ENCODE results near the gene IKBKE.

IKBKE gene

GRCh38 chr1:206512851-206513180 is 42.5 kb downstream of the IKBKE start:
- no peaks in the 10 kb centered on the region for H4K20me1 ChIP-seq (ENCODE audit: insufficient read depth, low read length)
- peaks cover 14% of the 10 kb centered on the region for H3K27me3 ChIP-seq (ENCODE audit: low read depth, low read length)
- 0 out of 2 replicates have a peak, but pooled peaks cover 3% of the 10 kb centered on the region for H3K9me3 ChIP-seq (ENCODE audit: insufficient read depth, low read length)
- peaks cover 26% of the 10 kb centered on the region for H3K4me1 ChIP-seq (ENCODE audit: low read length)
- no peak overlapping the region for H3K9ac ChIP-seq (ENCODE audit: low read length)
- no peak overlapping the region for H2AFZ ChIP-seq (ENCODE audit: low read depth, low read length)
- H3K79me2 ChIP-seq (ENCODE audit: low read length), result no peaks in the 10 kb centered on the region
- H3K36me3 ChIP-seq (replicated peaks; ENCODE audit: low read depth, low read length), result no peaks in the 10 kb centered on the region
- no peak overlapping the region for H3K4me2 ChIP-seq (ENCODE audit: low read length)
- no peak overlapping the region for H3K27ac ChIP-seq (ENCODE audit: low read length)
- H3K4me3 ChIP-seq (ENCODE audit: low read length), result no peak overlapping the region
- TF ChIP-seq CTCF (IDR thresholded peaks at IDR 0.05; ENCODE audit: low read depth, low read length), result no peak
- TF ChIP-seq EZH2phosphoT487 (IDR thresholded peaks at IDR 0.05; ENCODE audit: low read depth), result no peak

- no peaks in the 10 kb centered on the region for H4K20me1 ChIP-seq (ENCODE audit: insufficient read depth, low read length)
- no peak for TF ChIP-seq CTCF (IDR thresholded peaks at IDR 0.05; ENCODE audit: low read depth, low read length)
- no peak for TF ChIP-seq EZH2phosphoT487 (IDR thresholded peaks at IDR 0.05; ENCODE audit: low read depth)
- no peak overlapping the region for H3K4me3 ChIP-seq (ENCODE audit: low read length)
- H3K27ac ChIP-seq (ENCODE audit: low read length), result no peak overlapping the region
- peaks cover 9% of the 10 kb centered on the region for H3K27me3 ChIP-seq (ENCODE audit: low read depth, low read length)
- H3K4me1 ChIP-seq (ENCODE audit: low read length), result peaks cover 24% of the 10 kb centered on the region
- H3K9me3 ChIP-seq (ENCODE audit: insufficient read depth, low read length), result 0 out of 2 replicates have a peak, but pooled peaks cover 3% of the 10 kb centered on the region
- H3K9ac ChIP-seq (ENCODE audit: low read length), result no peak overlapping the region
- H3K36me3 ChIP-seq (replicated peaks; ENCODE audit: low read depth, low read length), result no peaks in the 10 kb centered on the region
- H2AFZ ChIP-seq (ENCODE audit: low read depth, low read length), result no peak overlapping the region
- H3K79me2 ChIP-seq (ENCODE audit: low read length), result no peaks in the 10 kb centered on the region
- no peak overlapping the region for H3K4me2 ChIP-seq (ENCODE audit: low read length)
Observed at GRCh38 chr1:206513312-206514111, 43.2 kb downstream of the IKBKE start.

GRCh38 chr1:206514813-206515387 is 44.6 kb downstream of the IKBKE start:
- Histone ChIP-seq H3K79me2 (ENCODE audit: low read length) (no peaks in the 10 kb centered on the region), H3K4me3 (ENCODE audit: low read length) (no peak overlapping the region), H3K27ac (ENCODE audit: low read length) (no peak overlapping the region), H3K36me3 (replicated peaks; ENCODE audit: low read depth, low read length) (no peaks in the 10 kb centered on the region), H3K4me2 (ENCODE audit: low read length) (no peak overlapping the region), H2AFZ (ENCODE audit: low read depth, low read length) (no peak overlapping the region), H3K9me3 (ENCODE audit: insufficient read depth, low read length) (0 out of 2 replicates have a peak, but pooled peaks cover 3% of the 10 kb centered on the region), H3K27me3 (ENCODE audit: low read depth, low read length) (no peaks in the 10 kb centered on the region), H3K9ac (ENCODE audit: low read length) (no peak overlapping the region), H3K4me1 (ENCODE audit: low read length) (peaks cover 24% of the 10 kb centered on the region), H4K20me1 (ENCODE audit: insufficient read depth, low read length) (no peaks in the 10 kb centered on the region)
- no peak for TF ChIP-seq CTCF (IDR thresholded peaks at IDR 0.05; ENCODE audit: low read depth, low read length)
- TF ChIP-seq EZH2phosphoT487 (IDR thresholded peaks at IDR 0.05; ENCODE audit: low read depth), result no peak

GRCh38 chr1:206516728-206516990 is 46.4 kb downstream of the IKBKE start:
- TF ChIP-seq CTCF (IDR thresholded peaks at IDR 0.05; ENCODE audit: low read depth, low read length) (no peak), EZH2phosphoT487 (IDR thresholded peaks at IDR 0.05; ENCODE audit: low read depth) (no peak)
- H3K27ac ChIP-seq (ENCODE audit: low read length), result no peak overlapping the region
- peaks cover 24% of the 10 kb centered on the region for H3K4me1 ChIP-seq (ENCODE audit: low read length)
- no peaks in the 10 kb centered on the region for H3K79me2 ChIP-seq (ENCODE audit: low read length)
- H2AFZ ChIP-seq (ENCODE audit: low read depth, low read length), result no peak overlapping the region
- no peaks in the 10 kb centered on the region for H4K20me1 ChIP-seq (ENCODE audit: insufficient read depth, low read length)
- peak overlapping the region; percentile 31 for H3K4me2 ChIP-seq (ENCODE audit: low read length)
- 0 out of 2 replicates have a peak, but pooled peaks cover 3% of the 10 kb centered on the region for H3K9me3 ChIP-seq (ENCODE audit: insufficient read depth, low read length)
- H3K36me3 ChIP-seq (replicated peaks; ENCODE audit: low read depth, low read length), result no peaks in the 10 kb centered on the region
- H3K9ac ChIP-seq (ENCODE audit: low read length), result no peak overlapping the region
- no peaks in the 10 kb centered on the region for H3K27me3 ChIP-seq (ENCODE audit: low read depth, low read length)
- peak overlapping the region; percentile 42 for H3K4me3 ChIP-seq (ENCODE audit: low read length)
